Lower leg skin (tissue), 3 donors: ENCODE measurements around the gene CCDC191.

Experiments
- CTCF ChIP-seq, 3 donors: fragments of 450-650 bp; IDR thresholded peaks; one replicate each; pipeline ENCODE4 v1.5.1; 2016; ENCODE audit warnings: antibody characterized with exemption in 3 of 3, mild to moderate bottlenecking in 3 of 3, moderate library complexity in 2 of 3
- POLR2A ChIP-seq, 2 donors: fragments of 450-650 bp; IDR thresholded peaks; one replicate each; pipeline ENCODE4 v1.6.1; 2016 to 2017; ENCODE audit warnings: antibody characterized with exemption in 2 of 2, mild to moderate bottlenecking in 1 of 2, moderate library complexity in 1 of 2

- TF ChIP-seq CTCF (IDR thresholded peaks at IDR 0.05) (no peak), POLR2A (IDR thresholded peaks at IDR 0.05) (no peak)
Observed at GRCh38 chr3:114103181-114103580, 46.9 kb upstream of the CCDC191 start.
